Stimulated activated CD8-positive, alpha-beta memory T cell treated with anti-CD3 and anti-CD28 coated beads, Interleukin-4, amount 100 ng/mL, for 1 hour (primary cell): Measurements from ENCODE around the gene PLXDC1.

ENCODE experiments used
- DNase-seq, 2 donors: peaks; one replicate each; pipeline ENCODE4 v3.0.0-alpha.2; 2020; ENCODE audit warnings: low read depth in 2 of 2, low spot score in 1 of 2

The PLXDC1 gene

GRCh38 chr17:39098588-39098987 is 52.8 kb downstream of the PLXDC1 start:
- no peak for DNase-seq

GRCh38 chr17:39097537-39097936 is 53.9 kb downstream of the PLXDC1 start:
- DNase-seq: no peak

GRCh38 chr17:39097150-39097519 is 54.3 kb downstream of the PLXDC1 start:
- no peak for DNase-seq

- peak in 1 of 2 donors; percentile 12 for DNase-seq
Observed at GRCh38 chr17:39096508-39097149, 54.8 kb downstream of the PLXDC1 start.

GRCh38 chr17:39095309-39095686 is 56.1 kb downstream of the PLXDC1 start:
- no peak for DNase-seq

- peak in 1 of 2 donors; percentile 11 for DNase-seq
Observed at GRCh38 chr17:39094607-39095308, 56.7 kb downstream of the PLXDC1 start.

GRCh38 chr17:39092692-39093230 is 58.7 kb downstream of the PLXDC1 start:
- DNase-seq: no peak

GRCh38 chr17:39090908-39091665 is 60.4 kb downstream of the PLXDC1 start:
- DNase-seq: no peak

- DNase-seq: no peak
Observed at GRCh38 chr17:39090400-39090799, 61.0 kb downstream of the PLXDC1 start.

- DNase-seq: no peak
Observed at GRCh38 chr17:39084558-39084957, 66.9 kb downstream of the PLXDC1 start.

- no peak for DNase-seq
Observed at GRCh38 chr17:39083270-39083669, 68.2 kb downstream of the PLXDC1 start.

- DNase-seq: no peak
Observed at GRCh38 chr17:39082482-39082881, 69.0 kb downstream of the PLXDC1 start.

GRCh38 chr17:39081851-39082250 is 69.6 kb downstream of the PLXDC1 start:
- no peak for DNase-seq

GRCh38 chr17:39080421-39081078 is 70.9 kb downstream of the PLXDC1 start:
- no peak for DNase-seq

GRCh38 chr17:39079836-39080235 is 71.6 kb downstream of the PLXDC1 start:
- DNase-seq: no peak

GRCh38 chr17:39077866-39078265 is 73.6 kb downstream of the PLXDC1 start:
- DNase-seq: no peak

GRCh38 chr17:39077252-39077651 is 74.2 kb downstream of the PLXDC1 start:
- DNase-seq: no peak

GRCh38 chr17:39074676-39075075 is 76.8 kb downstream of the PLXDC1 start:
- no peak for DNase-seq

GRCh38 chr17:39073916-39074315 is 77.5 kb downstream of the PLXDC1 start:
- DNase-seq: no peak

- DNase-seq: no peak
Observed at GRCh38 chr17:39073353-39073752, 78.1 kb downstream of the PLXDC1 start.

- no peak for DNase-seq
Observed at GRCh38 chr17:39071573-39071972, 79.9 kb downstream of the PLXDC1 start.
